ENCODE measurements around the gene KCNMA1.
A peak's percentile ranks its signal among the peaks of the same experiment; 100 is the strongest.

The KCNMA1 gene

DNA sequence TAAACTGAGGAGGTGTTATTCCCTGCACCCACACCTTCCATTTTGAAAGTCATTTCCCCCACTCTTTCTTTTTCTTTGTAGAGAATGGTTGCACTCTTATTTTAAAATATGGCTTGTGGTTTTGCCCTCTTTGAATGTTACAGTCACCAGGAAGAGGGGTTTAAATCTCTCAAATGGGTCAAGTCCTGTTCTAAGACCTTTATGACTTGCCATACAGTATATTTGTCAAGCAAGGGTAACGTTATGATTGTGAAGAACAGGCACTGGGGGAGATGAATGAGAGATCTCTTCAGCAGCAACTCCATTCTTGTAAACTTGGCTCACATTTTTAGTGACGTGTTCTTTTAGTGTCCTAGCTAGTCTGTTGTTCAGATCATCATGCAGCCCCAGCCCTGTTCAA is 634.7 kb downstream of the KCNMA1 start:
- no peak overlapping the region for H3K4me3 ChIP-seq (ENCODE audit: low read length)
- TF ChIP-seq, protein P1, sequence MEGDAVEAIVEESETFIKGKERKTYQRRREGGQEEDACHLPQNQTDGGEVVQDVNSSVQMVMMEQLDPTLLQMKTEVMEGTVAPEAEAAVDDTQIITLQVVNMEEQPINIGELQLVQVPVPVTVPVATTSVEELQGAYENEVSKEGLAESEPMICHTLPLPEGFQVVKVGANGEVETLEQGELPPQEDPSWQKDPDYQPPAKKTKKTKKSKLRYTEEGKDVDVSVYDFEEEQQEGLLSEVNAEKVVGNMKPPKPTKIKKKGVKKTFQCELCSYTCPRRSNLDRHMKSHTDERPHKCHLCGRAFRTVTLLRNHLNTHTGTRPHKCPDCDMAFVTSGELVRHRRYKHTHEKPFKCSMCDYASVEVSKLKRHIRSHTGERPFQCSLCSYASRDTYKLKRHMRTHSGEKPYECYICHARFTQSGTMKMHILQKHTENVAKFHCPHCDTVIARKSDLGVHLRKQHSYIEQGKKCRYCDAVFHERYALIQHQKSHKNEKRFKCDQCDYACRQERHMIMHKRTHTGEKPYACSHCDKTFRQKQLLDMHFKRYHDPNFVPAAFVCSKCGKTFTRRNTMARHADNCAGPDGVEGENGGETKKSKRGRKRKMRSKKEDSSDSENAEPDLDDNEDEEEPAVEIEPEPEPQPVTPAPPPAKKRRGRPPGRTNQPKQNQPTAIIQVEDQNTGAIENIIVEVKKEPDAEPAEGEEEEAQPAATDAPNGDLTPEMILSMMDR (conservative IDR thresholded peaks at IDR 0.05; ENCODE audit: low read depth, low read length) = no peak
- no peak for DNase-seq (ENCODE audit: low read depth)

DNA sequence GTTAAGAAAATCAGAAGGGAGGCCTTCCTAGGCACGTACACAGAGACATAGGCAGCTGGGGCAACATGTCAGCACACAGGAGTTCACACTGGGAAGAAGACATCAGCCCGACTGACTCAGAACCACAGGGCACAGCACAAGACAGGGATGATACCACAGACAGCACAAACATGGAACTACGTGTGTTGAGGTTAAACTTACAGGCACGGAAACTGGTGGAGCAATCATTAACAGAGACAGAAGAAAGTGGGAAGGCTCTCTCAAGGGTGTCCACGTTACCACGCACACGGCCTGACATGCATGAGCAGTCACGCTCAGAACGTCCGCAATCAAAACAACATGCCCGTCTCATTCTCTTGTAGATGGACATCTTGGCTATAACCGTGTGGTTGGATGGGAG is 636.4 kb downstream of the KCNMA1 start:
- TF ChIP-seq, protein P1 (conservative IDR thresholded peaks at IDR 0.05; ENCODE audit: low read depth, low read length) = no peak
- no peak for DNase-seq (ENCODE audit: low read depth)
- H3K4me3 ChIP-seq (ENCODE audit: low read length) = no peak overlapping the region

- TF ChIP-seq, protein P1 (conservative IDR thresholded peaks at IDR 0.05; ENCODE audit: low read depth, low read length) = no peak
- no peak overlapping the region for H3K4me3 ChIP-seq (ENCODE audit: low read length)
- DNase-seq (ENCODE audit: low read depth) = peak; percentile 25
These were observed 639.2 kb downstream of the KCNMA1 start for GRCh38 chr10:76998451-76998850.

GRCh38 chr10:76997631-76998030 is 640.0 kb downstream of the KCNMA1 start:
- no peak overlapping the region for H3K4me3 ChIP-seq (ENCODE audit: low read length)
- TF ChIP-seq, protein P1 (conservative IDR thresholded peaks at IDR 0.05; ENCODE audit: low read depth, low read length) = no peak
- DNase-seq (ENCODE audit: low read depth) = no peak

- TF ChIP-seq, protein P1 (conservative IDR thresholded peaks at IDR 0.05; ENCODE audit: low read depth, low read length) = no peak
- no peak for DNase-seq (ENCODE audit: low read depth)
- no peak overlapping the region for H3K4me3 ChIP-seq (ENCODE audit: low read length)
These were observed 642.6 kb downstream of the KCNMA1 start for GRCh38 chr10:76995023-76995422.

DNA sequence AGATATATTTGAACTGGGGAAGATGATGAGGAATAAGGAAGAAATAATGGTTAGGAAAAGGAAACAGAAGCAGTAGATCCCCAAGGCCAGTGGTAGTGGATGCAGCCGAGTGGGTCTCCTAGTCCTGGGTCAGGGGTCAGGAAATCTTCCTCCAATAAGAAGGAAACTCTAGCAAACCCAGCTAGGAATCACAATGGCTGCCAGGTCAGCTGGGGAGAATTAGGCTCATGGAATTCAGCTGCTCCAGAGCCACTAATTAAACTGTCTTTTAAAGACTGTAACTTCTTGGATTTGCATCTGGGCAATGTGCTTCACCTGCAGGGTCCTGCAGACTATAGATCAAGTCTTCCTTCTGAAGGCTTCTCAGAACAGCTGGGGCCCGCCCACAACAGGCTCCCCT is 644.4 kb downstream of the KCNMA1 start:
- no peak overlapping the region for H3K4me3 ChIP-seq (ENCODE audit: low read length)
- TF ChIP-seq, protein P1 (conservative IDR thresholded peaks at IDR 0.05; ENCODE audit: low read depth, low read length) = no peak
- DNase-seq (ENCODE audit: low read depth) = no peak

- no peak for DNase-seq (ENCODE audit: low read depth)
- TF ChIP-seq, protein P1 (conservative IDR thresholded peaks at IDR 0.05; ENCODE audit: low read depth, low read length) = no peak
- no peak overlapping the region for H3K4me3 ChIP-seq (ENCODE audit: low read length)
These were observed 645.1 kb downstream of the KCNMA1 start for GRCh38 chr10:76992467-76992866.

Measured in retinal pigment epithelial cell (primary cell).